PFSK-1 (cell line): Measurements from ENCODE around the gene FNBP1.

ENCODE experiments used
- FOXP2 ChIP-seq: optimal IDR thresholded peaks from 2 replicates; pipeline ENCODE3; 2011; ENCODE audit warnings: borderline replicate concordance, control low read depth, inconsistent platforms; ENCODE audit not compliant: insufficient read depth; ENCODE audit errors: extremely low read length, extremely low read depth
- POLR2AphosphoS5 ChIP-seq: IDR thresholded peaks from 2 replicates; pipeline ENCODE4 v1.6.1; 2012; ENCODE audit warnings: low read depth, mild to moderate bottlenecking, control low read depth, low read length, moderate library complexity
- REST ChIP-seq, 2 experiments: IDR thresholded peaks; 2 replicates each; pipeline versions ENCODE4 v1.6.1 to v1.8.0; 2011 to 2012; ENCODE audit warnings: low read depth in 2 of 2, low read length in 2 of 2, control low read depth in 1 of 2, inconsistent platforms in 1 of 2, mild to moderate bottlenecking in 1 of 2, moderate library complexity in 1 of 2; ENCODE audit not compliant: insufficient read depth in 1 of 2
- SIN3A ChIP-seq: IDR thresholded peaks from 2 replicates; pipeline ENCODE4 v1.6.1; 2012; ENCODE audit warnings: mild to moderate bottlenecking, low read length, moderate library complexity, borderline replicate concordance; ENCODE audit not compliant: insufficient read depth
- TAF1 ChIP-seq: IDR thresholded peaks from 2 replicates; pipeline ENCODE4 v1.6.1; 2012; ENCODE audit warnings: low read length, control low read depth, borderline replicate concordance; ENCODE audit not compliant: insufficient read depth

The FNBP1 gene

GRCh38 chr9:129868023-129868871 lies 174.7 kb downstream of the FNBP1 start:
- TF ChIP-seq POLR2AphosphoS5 (no peak), FOXP2 (no peak), SIN3A (no peak), REST (IDR thresholded peaks at IDR 0.05; ENCODE audit: insufficient read depth in 1 of 2, low read depth in 2 of 2, low read length in 2 of 2) (no peak), TAF1 (no peak)

GRCh38 chr9:129867136-129868022 lies 175.6 kb downstream of the FNBP1 start:
- TF ChIP-seq POLR2AphosphoS5 (no peak), SIN3A (no peak), REST (IDR thresholded peaks at IDR 0.05; ENCODE audit: insufficient read depth in 1 of 2, low read depth in 2 of 2, low read length in 2 of 2) (no peak), FOXP2 (no peak), TAF1 (no peak)

- TF ChIP-seq FOXP2 (no peak), POLR2AphosphoS5 (no peak), SIN3A (no peak), REST (IDR thresholded peaks at IDR 0.05; ENCODE audit: insufficient read depth in 1 of 2, low read depth in 2 of 2, low read length in 2 of 2) (no peak), TAF1 (no peak)
Measured at GRCh38 chr9:129866394-129867135, 176.4 kb downstream of the FNBP1 start.

GRCh38 chr9:129865668-129866320 lies 177.2 kb downstream of the FNBP1 start:
- TF ChIP-seq POLR2AphosphoS5 (no peak), TAF1 (no peak), REST (IDR thresholded peaks at IDR 0.05; ENCODE audit: insufficient read depth in 1 of 2, low read depth in 2 of 2, low read length in 2 of 2) (no peak), SIN3A (no peak), FOXP2 (no peak)
